Activated CD4-positive, alpha-beta memory T cell treated with anti-CD3 and anti-CD28 coated beads, Interleukin-2, amount 10 ng/mL, durations not matched to agents 7 days and 5 days (primary cell): ENCODE measurements around the gene LRP6. TPM values are rescaled to one million over a fixed set of nuclear protein-coding genes. Genes with fewer than 3 reads are reported as not detected.
A peak's percentile ranks its signal among the peaks of the same experiment; 100 is the strongest.
"Not testable (repeated sequence)": the region's sequence is repeated elsewhere in the genome, so short reads cannot be mapped to it uniquely, and the experiment has no call there.

Experiments
- CTCF ChIA-PET: fragments of 350-600 bp; sonication (Branson Sonifier 250); formaldehyde crosslinking; loops from one replicate; lab custom pipeline; 2021; ENCODE audit warnings: antibody characterized with exemption, inconsistent platforms; lab: Charles Lee
- POLR2A ChIA-PET: fragments of 350-600 bp; sonication (Branson Sonifier 250); formaldehyde crosslinking; loops from one replicate; lab custom pipeline; 2021; ENCODE audit warnings: antibody characterized with exemption; lab: Charles Lee
- DNase-seq: peaks from one replicate; pipeline ENCODE4 v3.0.0-alpha.2; 2020
- H3K27ac Mint-ChIP-seq: one replicate; pipeline ENCODE4 v1.8.0; 2021; ENCODE audit warnings: mild to moderate bottlenecking, mixed read lengths
- H3K27me3 Mint-ChIP-seq: one replicate; pipeline ENCODE4 v1.8.0; 2021; ENCODE audit warnings: mixed read lengths
- H3K36me3 Mint-ChIP-seq: one replicate; pipeline ENCODE4 v1.8.0; 2021; ENCODE audit warnings: low read depth, mixed read lengths
- H3K4me1 Mint-ChIP-seq: one replicate; pipeline ENCODE4 v1.8.0; 2021; ENCODE audit warnings: mixed read lengths
- H3K4me3 Mint-ChIP-seq: one replicate; pipeline ENCODE4 v1.8.0; 2021; ENCODE audit warnings: mild to moderate bottlenecking, mixed read lengths
- H3K9me3 Mint-ChIP-seq: one replicate; pipeline ENCODE4 v1.8.0; 2021; ENCODE audit warnings: mixed read lengths
- total RNA-seq, 2 experiments: library from RNA; stranded (reverse); gene quantifications; one replicate each; pipeline ENCODE4 v1.2.3, GENCODE V29; 2021

LRP6 gene
- total RNA-seq, 2 experiments from 2014 or later: 0.30 to 0.40 TPM

- POLR2A ChIA-PET: no interaction called here
- CTCF ChIA-PET: no interaction called here
- H3K27me3 Mint-ChIP-seq: peaks cover 5% of the 10 kb centered on the region
Measured at GRCh38 chr12:12115514-12115913, 151.3 kb downstream of the LRP6 start.

GRCh38 chr12:12110923-12111555 lies 155.8 kb downstream of the LRP6 start:
- DNase-seq: peak; percentile 28
- POLR2A ChIA-PET, H3K27ac Mint-ChIP-seq, CTCF ChIA-PET, H3K27me3 Mint-ChIP-seq, H3K4me1 Mint-ChIP-seq: not testable (repeated sequence)
- H3K4me3 Mint-ChIP-seq: peak overlapping the region; percentile 69
- H3K9me3 Mint-ChIP-seq: peaks cover 20% of the 10 kb centered on the region
- H3K36me3 Mint-ChIP-seq: peaks cover 11% of the 10 kb centered on the region

More at GRCh38 chr12:12115514-12115913, 151.3 kb downstream of the LRP6 start:
- Mint-ChIP-seq H3K27ac (no peak overlapping the region), H3K9me3 (peaks cover 3% of the 10 kb centered on the region), H3K4me3 (no peak overlapping the region), H3K4me1 (no peaks in the 10 kb centered on the region), H3K36me3 (no peaks in the 10 kb centered on the region)
- no peak for DNase-seq

GRCh38 chr12:12108441-12109058 lies 158.3 kb downstream of the LRP6 start:
- Mint-ChIP-seq H3K9me3 (peaks cover 20% of the 10 kb centered on the region), H3K36me3 (peaks cover 11% of the 10 kb centered on the region), H3K27me3 (peaks cover 10% of the 10 kb centered on the region), H3K4me3 (no peak overlapping the region), H3K27ac (no peak overlapping the region), H3K4me1 (no peaks in the 10 kb centered on the region)
- DNase-seq: no peak
- CTCF ChIA-PET: no interaction called here
- POLR2A ChIA-PET: no interaction called here

DNA sequence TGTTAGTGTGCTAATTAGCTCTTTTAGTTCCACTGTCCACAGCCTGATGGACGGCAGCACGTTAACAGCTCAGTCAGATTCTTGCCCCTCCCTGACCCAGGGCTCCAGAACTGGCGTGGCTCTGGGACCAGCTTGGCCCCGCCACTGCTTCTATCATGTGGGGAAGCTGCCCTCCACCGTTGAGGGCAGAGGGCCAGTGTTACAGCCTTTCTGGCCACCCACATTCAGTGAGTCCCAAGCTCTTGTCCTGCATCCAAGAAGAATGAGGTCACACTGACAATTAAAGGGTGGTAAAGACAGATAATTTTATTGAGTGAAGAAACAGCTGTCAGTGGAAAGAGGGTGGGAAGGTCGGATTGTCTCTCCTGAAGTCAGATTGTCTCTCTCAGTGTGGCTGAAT lies 159.2 kb downstream of the LRP6 start:
- Mint-ChIP-seq H3K27me3 (peaks cover 10% of the 10 kb centered on the region), H3K4me3 (no peak overlapping the region)

GRCh38 chr12:12099102-12099501 lies 167.7 kb downstream of the LRP6 start:
- Mint-ChIP-seq H3K4me1 (no peaks in the 10 kb centered on the region), H3K36me3 (peaks cover 35% of the 10 kb centered on the region), H3K4me3 (no peak overlapping the region), H3K27me3 (peaks cover under 1% of the 10 kb centered on the region), H3K27ac (no peak overlapping the region), H3K9me3 (peaks cover 2% of the 10 kb centered on the region)
- ChIA-PET POLR2A (no interaction called here), CTCF (interaction anchor here (1.4 kb wide), 1 partner anchor 66 kb away, joined by 5 read pairs; no protein-coding TSS in a partner anchor)
- DNase-seq: no peak

More for the DNA sequence above, 159.2 kb downstream of the LRP6 start:
- CTCF ChIA-PET: no interaction called here
- Mint-ChIP-seq H3K36me3 (peaks cover 13% of the 10 kb centered on the region), H3K4me1 (no peaks in the 10 kb centered on the region), H3K27ac (no peak overlapping the region), H3K9me3 (peaks cover 22% of the 10 kb centered on the region)
- no peak for DNase-seq
- POLR2A ChIA-PET: no interaction called here

- ChIA-PET POLR2A (no interaction called here), CTCF (interaction anchor here (1.4 kb wide), 1 partner anchor 66 kb away, joined by 5 read pairs; no protein-coding TSS in a partner anchor)
- Mint-ChIP-seq H3K9me3 (peaks cover 2% of the 10 kb centered on the region), H3K27ac (no peak overlapping the region), H3K36me3 (peaks cover 35% of the 10 kb centered on the region), H3K4me1 (no peaks in the 10 kb centered on the region), H3K27me3 (no peaks in the 10 kb centered on the region), H3K4me3 (no peak overlapping the region)
- DNase-seq: no peak
Measured at GRCh38 chr12:12098691-12099015, 168.2 kb downstream of the LRP6 start.

- H3K36me3 Mint-ChIP-seq: peaks cover 32% of the 10 kb centered on the region
- no peaks in the 10 kb centered on the region for H3K9me3 Mint-ChIP-seq
- no peaks in the 10 kb centered on the region for H3K27me3 Mint-ChIP-seq
- DNase-seq: no peak
- H3K4me1 Mint-ChIP-seq: no peaks in the 10 kb centered on the region
- H3K27ac Mint-ChIP-seq: no peak overlapping the region
- CTCF ChIA-PET: interaction anchor here (1.4 kb wide), 1 partner anchor 65 kb away, joined by 5 read pairs; no protein-coding TSS in a partner anchor
- H3K4me3 Mint-ChIP-seq: no peak overlapping the region
- POLR2A ChIA-PET: no interaction called here
Measured at GRCh38 chr12:12097891-12098690, 168.8 kb downstream of the LRP6 start.

GRCh38 chr12:12095021-12095420 lies 171.8 kb downstream of the LRP6 start:
- DNase-seq: no peak
- POLR2A ChIA-PET: no interaction called here
- H3K4me3 Mint-ChIP-seq: no peak overlapping the region
- H3K27ac Mint-ChIP-seq: no peak overlapping the region
- no peaks in the 10 kb centered on the region for H3K9me3 Mint-ChIP-seq
- CTCF ChIA-PET: interaction anchor here (0.9 kb wide), 1 partner anchor 10 kb away, joined by 4 read pairs; no protein-coding TSS in a partner anchor
- H3K27me3 Mint-ChIP-seq: no peaks in the 10 kb centered on the region
- H3K4me1 Mint-ChIP-seq: no peaks in the 10 kb centered on the region
- peaks cover 32% of the 10 kb centered on the region for H3K36me3 Mint-ChIP-seq

GRCh38 chr12:12094481-12094880 lies 172.4 kb downstream of the LRP6 start:
- Mint-ChIP-seq H3K9me3 (no peaks in the 10 kb centered on the region), H3K4me3 (no peak overlapping the region), H3K36me3 (peaks cover 31% of the 10 kb centered on the region), H3K4me1 (no peaks in the 10 kb centered on the region), H3K27ac (no peak overlapping the region), H3K27me3 (no peaks in the 10 kb centered on the region)
- no peak for DNase-seq
- ChIA-PET POLR2A (no interaction called here), CTCF (interaction anchor here (0.7 to 0.9 kb wide), 2 partner anchors 9 to 621 kb away, joined by 3 to 4 read pairs; no protein-coding TSS in a partner anchor)

DNA sequence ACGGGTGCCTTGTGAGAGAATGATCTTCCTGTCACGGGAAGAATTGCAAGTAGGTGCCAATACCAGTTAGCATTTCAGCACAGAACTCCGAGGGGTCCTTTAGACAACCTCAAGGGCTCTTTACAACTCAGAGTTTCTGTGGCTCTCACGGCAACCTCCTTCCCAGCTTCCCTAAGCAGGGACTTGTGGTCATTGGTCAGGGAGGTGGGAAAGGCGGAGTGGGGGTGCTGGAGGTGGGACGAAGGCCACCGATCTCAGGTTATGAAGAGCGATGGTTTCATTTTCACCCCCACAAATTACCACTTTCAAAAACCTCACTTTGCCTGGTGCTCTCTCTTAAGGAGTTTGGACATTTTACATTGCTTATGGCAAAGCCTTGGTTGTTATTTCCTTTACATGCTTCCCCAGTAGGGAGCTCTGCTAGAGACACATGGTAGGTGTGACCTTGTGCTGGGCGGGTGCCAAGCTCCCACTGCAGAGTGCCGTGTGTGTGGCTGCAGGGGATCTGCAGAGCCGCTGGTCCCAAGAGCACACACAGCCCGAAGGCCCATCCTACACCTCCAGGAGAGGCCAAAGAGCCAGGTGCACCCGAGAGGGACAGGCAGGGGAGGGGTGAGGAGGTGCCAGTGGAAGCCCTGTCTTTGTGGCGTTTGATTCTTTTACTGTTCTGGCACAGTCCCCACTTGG lies 174.7 kb downstream of the LRP6 start:
- no peaks in the 10 kb centered on the region for H3K4me1 Mint-ChIP-seq
- no peak overlapping the region for H3K4me3 Mint-ChIP-seq
- H3K27me3 Mint-ChIP-seq: no peaks in the 10 kb centered on the region
- no peak for DNase-seq
- no peaks in the 10 kb centered on the region for H3K9me3 Mint-ChIP-seq
- H3K36me3 Mint-ChIP-seq: peaks cover 34% of the 10 kb centered on the region
- POLR2A ChIA-PET: no interaction called here
- CTCF ChIA-PET: no interaction called here
- no peak overlapping the region for H3K27ac Mint-ChIP-seq

- ChIA-PET POLR2A (no interaction called here), CTCF (no interaction called here)
- Mint-ChIP-seq H3K4me3 (no peak overlapping the region), H3K27me3 (no peaks in the 10 kb centered on the region), H3K4me1 (no peaks in the 10 kb centered on the region), H3K27ac (no peak overlapping the region), H3K9me3 (no peaks in the 10 kb centered on the region), H3K36me3 (peaks cover 36% of the 10 kb centered on the region)
- no peak for DNase-seq
Measured at GRCh38 chr12:12091071-12091470, 175.8 kb downstream of the LRP6 start.

- H3K9me3 Mint-ChIP-seq: no peaks in the 10 kb centered on the region
- CTCF ChIA-PET: no interaction called here
- DNase-seq: no peak
- H3K36me3 Mint-ChIP-seq: peaks cover 17% of the 10 kb centered on the region
- no peak overlapping the region for H3K27ac Mint-ChIP-seq
- H3K4me1 Mint-ChIP-seq: no peaks in the 10 kb centered on the region
- no peak overlapping the region for H3K4me3 Mint-ChIP-seq
- POLR2A ChIA-PET: no interaction called here
- H3K27me3 Mint-ChIP-seq: no peaks in the 10 kb centered on the region
Measured at GRCh38 chr12:12088761-12089160, 178.1 kb downstream of the LRP6 start.

DNA sequence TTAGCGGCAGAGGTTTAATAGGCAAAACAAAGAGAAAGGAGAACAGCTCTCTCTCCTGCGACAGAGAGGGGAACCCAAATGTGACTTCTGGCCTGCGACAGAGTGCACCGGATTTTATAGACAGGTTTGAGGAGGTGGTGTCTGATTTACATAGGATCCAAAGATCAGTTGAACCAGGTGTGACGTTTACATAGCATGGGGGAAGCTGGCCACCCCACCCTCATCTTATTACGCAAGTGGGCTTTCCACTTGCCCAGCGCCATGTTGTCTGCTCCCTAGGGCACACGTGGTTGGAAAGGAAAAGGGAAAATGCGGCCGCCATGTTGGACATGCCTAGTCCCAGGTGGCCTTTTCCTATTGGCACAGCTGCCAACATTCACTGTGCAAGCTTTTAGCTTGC lies 178.7 kb downstream of the LRP6 start:
- Mint-ChIP-seq H3K36me3 (peaks cover 17% of the 10 kb centered on the region), H3K9me3 (no peaks in the 10 kb centered on the region), H3K4me1 (no peaks in the 10 kb centered on the region), H3K27me3 (no peaks in the 10 kb centered on the region), H3K4me3 (no peak overlapping the region), H3K27ac (no peak overlapping the region)
- POLR2A ChIA-PET: no interaction called here
- DNase-seq: no peak
- CTCF ChIA-PET: interaction anchor here (1.2 kb wide), 1 partner anchor 10 kb away, joined by 3 read pairs; no protein-coding TSS in a partner anchor
